Activated CD4-positive, alpha-beta T cell treated with anti-CD3 and anti-CD28 coated beads, Interleukin-2, amount 10 ng/mL, durations not matched to agents 7 days and 5 days (primary cell): ENCODE results near the gene CD82. TPM values are rescaled to one million over a fixed set of nuclear protein-coding genes. Genes with fewer than 3 reads are reported as not detected.

Experiments used
- CTCF ChIA-PET: fragments of 350-600 bp; sonication (Branson Sonifier 250); formaldehyde crosslinking; loops from one replicate; lab custom pipeline; 2021; ENCODE audit warnings: antibody characterized with exemption; lab: Charles Lee
- POLR2A ChIA-PET: fragments of 350-600 bp; sonication (Branson Sonifier 250); formaldehyde crosslinking; loops from one replicate; lab custom pipeline; 2021; ENCODE audit warnings: antibody characterized with exemption; lab: Charles Lee
- DNase-seq: peaks from one replicate; pipeline ENCODE4 v3.0.0-alpha.2; 2020
- H3K27ac Mint-ChIP-seq: one replicate; pipeline ENCODE4 v1.8.0; 2021; ENCODE audit warnings: mild to moderate bottlenecking, moderate library complexity, mixed read lengths
- H3K27me3 Mint-ChIP-seq: one replicate; pipeline ENCODE4 v1.8.0; 2021; ENCODE audit warnings: mixed read lengths
- H3K36me3 Mint-ChIP-seq: one replicate; pipeline ENCODE4 v1.8.0; 2021; ENCODE audit warnings: low read depth, mixed read lengths
- H3K4me1 Mint-ChIP-seq: one replicate; pipeline ENCODE4 v1.8.0; 2021; ENCODE audit warnings: mixed read lengths
- H3K4me3 Mint-ChIP-seq: one replicate; pipeline ENCODE4 v1.8.0; 2021; ENCODE audit warnings: mild to moderate bottlenecking, moderate library complexity, mixed read lengths
- H3K9me3 Mint-ChIP-seq: one replicate; pipeline ENCODE4 v1.8.0; 2021; ENCODE audit warnings: mixed read lengths
- total RNA-seq, 2 experiments: library from RNA; stranded (reverse); gene quantifications; one replicate each; pipeline ENCODE4 v1.2.3, GENCODE V29; 2021

The CD82 gene
- total RNA-seq, 2 experiments from 2014 or later, result 126 to 128 TPM

DNA sequence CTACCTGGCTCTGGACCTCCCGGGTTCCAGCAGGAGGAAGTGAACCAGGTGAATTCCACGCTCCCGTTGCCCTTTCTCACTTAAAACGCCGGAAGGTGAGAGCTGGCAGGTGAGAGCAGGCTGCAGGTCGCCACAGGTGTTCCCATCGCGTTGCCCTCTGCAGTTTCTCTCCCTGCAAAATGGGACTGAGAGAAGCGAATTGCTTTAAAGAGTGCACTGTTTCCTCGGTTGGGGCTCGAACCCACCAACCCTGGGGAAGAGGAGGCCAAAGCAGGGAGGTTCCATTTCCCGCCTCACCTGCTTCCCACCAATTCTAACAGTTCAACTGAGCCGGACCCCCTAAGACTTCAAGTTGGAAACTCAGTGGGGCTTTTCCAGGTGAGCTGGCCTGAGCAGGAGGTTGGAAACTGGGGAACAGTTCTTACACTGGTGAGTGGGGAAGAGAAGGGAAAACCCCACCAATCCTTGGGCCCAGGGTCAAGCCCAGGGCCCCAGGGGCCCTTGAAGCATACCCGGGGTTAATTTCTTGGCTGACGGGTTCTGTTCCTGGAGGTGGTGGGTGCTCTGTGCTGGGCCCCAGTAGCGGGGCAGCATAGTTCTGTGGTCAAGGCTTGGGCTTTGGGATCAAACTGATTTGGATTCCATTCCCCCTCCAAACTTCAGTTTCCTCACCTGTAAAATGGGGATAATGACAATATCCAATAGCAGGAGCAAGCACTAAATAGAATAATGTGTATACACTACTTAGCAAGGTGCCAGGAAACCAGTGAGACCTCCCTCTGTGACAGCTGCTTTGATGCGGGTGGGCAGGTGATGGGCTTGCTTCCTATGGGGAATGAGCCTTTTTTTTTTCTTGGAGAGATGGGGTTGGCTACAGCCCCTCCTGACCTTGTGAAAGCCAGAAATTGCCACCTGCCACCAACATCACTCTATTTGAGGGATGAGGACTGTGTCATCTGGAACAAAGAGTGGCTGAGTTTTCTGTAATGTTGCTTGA lies 788 bp downstream of the CD82 start:
- Mint-ChIP-seq H3K36me3 (peaks cover 20% of the 10 kb centered on the region), H3K4me1 (peaks cover 73% of the 10 kb centered on the region), H3K27me3 (no peaks in the 10 kb centered on the region), H3K4me3 (peak overlapping the region; percentile 86), H3K27ac (peak overlapping the region; percentile 79), H3K9me3 (peaks cover 3% of the 10 kb centered on the region)
- POLR2A ChIA-PET, result interaction anchor here (0.7 kb wide), 1 partner anchor 15 kb away, joined by 3 read pairs; no protein-coding TSS in a partner anchor
- CTCF ChIA-PET, result interaction anchor here (1.1 to 3.5 kb wide), 9 partner anchors 8 to 51 kb away, joined by 3 to 13 read pairs (median 3); no protein-coding TSS in a partner anchor
- DNase-seq, result peak; percentile 14

- POLR2A ChIA-PET, result interaction anchor here (0.7 kb wide), 1 partner anchor 15 kb away, joined by 3 read pairs; no protein-coding TSS in a partner anchor
- peak overlapping the region; percentile 79 for H3K27ac Mint-ChIP-seq
- peaks cover 77% of the 10 kb centered on the region for H3K4me1 Mint-ChIP-seq
These were observed 1.8 kb downstream of the CD82 start for GRCh38 chr11:44566952-44567875.

GRCh38 chr11:44567876-44568256 lies 2.4 kb downstream of the CD82 start:
- Mint-ChIP-seq H3K4me3 (peak overlapping the region; percentile 86), H3K9me3 (peaks cover 3% of the 10 kb centered on the region), H3K4me1 (peaks cover 79% of the 10 kb centered on the region), H3K27ac (peak overlapping the region; percentile 79), H3K27me3 (no peaks in the 10 kb centered on the region), H3K36me3 (peaks cover 30% of the 10 kb centered on the region)
- ChIA-PET POLR2A (no interaction called here), CTCF (no interaction called here)
- DNase-seq, result no peak

More at GRCh38 chr11:44566952-44567875, 1.8 kb downstream of the CD82 start:
- Mint-ChIP-seq H3K4me3 (peak overlapping the region; percentile 86), H3K27me3 (no peaks in the 10 kb centered on the region), H3K9me3 (peaks cover 3% of the 10 kb centered on the region), H3K36me3 (peaks cover 25% of the 10 kb centered on the region)
- CTCF ChIA-PET, result interaction anchor here (1.5 to 3.5 kb wide), 3 partner anchors 11 to 45 kb away, joined by 3 to 13 read pairs (median 13); no protein-coding TSS in a partner anchor
- DNase-seq, result peak; percentile 34

DNA sequence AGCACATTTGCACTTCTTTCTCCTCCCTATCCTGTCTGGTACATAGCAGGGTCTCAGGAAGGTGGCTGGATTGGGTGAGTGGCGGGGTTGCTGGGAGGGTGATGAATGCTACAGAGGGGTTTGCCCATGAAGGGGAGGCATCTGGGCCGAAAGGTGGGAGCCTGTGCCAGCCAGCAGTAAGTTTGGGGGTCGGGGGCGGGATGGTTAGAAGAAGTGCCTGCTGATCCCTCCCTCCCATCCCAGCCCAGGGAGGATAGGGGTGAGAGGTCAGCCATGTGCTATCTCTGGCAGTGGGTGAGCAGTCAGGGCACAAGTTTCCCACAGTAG lies 2.8 kb downstream of the CD82 start:
- ChIA-PET POLR2A (interaction anchor here (1.5 kb wide), 1 partner anchor 43 kb away, joined by 4 read pairs; no protein-coding TSS in a partner anchor), CTCF (interaction anchor here (1.4 to 4.9 kb wide), 2 partner anchors 8 to 49 kb away, joined by 7 to 27 read pairs; no protein-coding TSS in a partner anchor)
- peaks cover 3% of the 10 kb centered on the region for H3K9me3 Mint-ChIP-seq
- H3K4me1 Mint-ChIP-seq, result peaks cover 83% of the 10 kb centered on the region
- H3K4me3 Mint-ChIP-seq, result peak overlapping the region; percentile 86
- H3K36me3 Mint-ChIP-seq, result peaks cover 31% of the 10 kb centered on the region
- no peak for DNase-seq
- H3K27ac Mint-ChIP-seq, result peak overlapping the region; percentile 79
- H3K27me3 Mint-ChIP-seq, result no peaks in the 10 kb centered on the region

- Mint-ChIP-seq H3K36me3 (peaks cover 34% of the 10 kb centered on the region), H3K27me3 (no peaks in the 10 kb centered on the region), H3K4me3 (peak overlapping the region; percentile 86), H3K9me3 (peaks cover 3% of the 10 kb centered on the region), H3K27ac (peak overlapping the region; percentile 83), H3K4me1 (peaks cover 84% of the 10 kb centered on the region)
- CTCF ChIA-PET, result interaction anchor here (0.7 to 4.9 kb wide), 6 partner anchors 8 to 52 kb away, joined by 3 to 27 read pairs (median 4); no protein-coding TSS in a partner anchor
- DNase-seq, result peak; percentile 87
- POLR2A ChIA-PET, result interaction anchor here (0.9 to 1.5 kb wide), 2 partner anchors 28 to 43 kb away, joined by 4 read pairs; no protein-coding TSS in a partner anchor
These were observed 3.4 kb downstream of the CD82 start for GRCh38 chr11:44568658-44569473.

DNA sequence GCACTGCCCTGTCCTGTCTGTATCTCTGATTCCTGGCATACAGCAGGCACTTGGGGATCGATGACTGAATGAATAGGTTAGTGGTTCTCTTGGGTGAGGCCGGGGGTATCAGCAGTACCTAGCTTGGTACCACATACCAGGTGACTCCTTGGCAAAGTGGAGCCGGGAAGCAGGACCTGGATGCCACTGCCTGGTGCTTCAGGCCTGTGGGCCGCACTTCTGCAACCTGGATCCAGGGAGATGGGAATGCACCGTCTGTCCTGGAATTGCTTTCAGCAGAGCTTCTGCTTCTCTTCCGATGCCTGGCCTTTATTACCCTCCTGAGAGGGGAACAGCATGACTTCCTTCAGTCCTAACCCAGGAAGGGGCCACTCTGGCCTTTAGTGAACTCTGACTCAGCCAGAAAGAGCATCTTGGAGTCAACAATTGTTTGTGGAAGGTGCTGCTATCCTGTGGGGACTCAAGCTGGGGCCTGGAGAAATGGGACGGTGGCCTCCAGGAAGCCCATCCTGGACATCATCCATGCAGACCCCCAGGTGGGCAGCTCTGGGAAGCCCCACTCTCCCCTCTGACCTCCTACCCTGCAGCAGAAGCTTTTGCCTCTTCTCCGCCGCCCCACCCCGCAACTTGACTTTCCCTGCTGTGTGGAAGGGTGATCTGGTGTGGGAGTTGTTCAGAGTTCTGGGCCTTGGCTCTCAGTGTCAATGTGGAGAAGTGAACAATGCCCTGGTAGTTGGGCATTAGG lies 5.1 kb downstream of the CD82 start:
- peaks cover 3% of the 10 kb centered on the region for H3K9me3 Mint-ChIP-seq
- ChIA-PET POLR2A (no interaction called here), CTCF (interaction anchor here (0.8 to 4.9 kb wide), 9 partner anchors 10 to 51 kb away, joined by 3 to 27 read pairs (median 3); no protein-coding TSS in a partner anchor)
- H3K27ac Mint-ChIP-seq, result no peak overlapping the region
- peaks cover 36% of the 10 kb centered on the region for H3K36me3 Mint-ChIP-seq
- peaks cover 96% of the 10 kb centered on the region for H3K4me1 Mint-ChIP-seq
- H3K4me3 Mint-ChIP-seq, result no peak overlapping the region
- DNase-seq, result no peak
- no peaks in the 10 kb centered on the region for H3K27me3 Mint-ChIP-seq

GRCh38 chr11:44571871-44572270 lies 6.4 kb downstream of the CD82 start:
- ChIA-PET POLR2A (no interaction called here), CTCF (interaction anchor here (1.0 to 4.9 kb wide), 6 partner anchors 11 to 45 kb away, joined by 3 to 27 read pairs (median 6); no protein-coding TSS in a partner anchor)
- peak overlapping the region; percentile 14 for H3K27ac Mint-ChIP-seq
- no peak overlapping the region for H3K4me3 Mint-ChIP-seq
- H3K36me3 Mint-ChIP-seq, result peaks cover 31% of the 10 kb centered on the region
- H3K4me1 Mint-ChIP-seq, result peaks cover 97% of the 10 kb centered on the region
- H3K9me3 Mint-ChIP-seq, result peaks cover 3% of the 10 kb centered on the region
- DNase-seq, result no peak
- H3K27me3 Mint-ChIP-seq, result no peaks in the 10 kb centered on the region

DNA sequence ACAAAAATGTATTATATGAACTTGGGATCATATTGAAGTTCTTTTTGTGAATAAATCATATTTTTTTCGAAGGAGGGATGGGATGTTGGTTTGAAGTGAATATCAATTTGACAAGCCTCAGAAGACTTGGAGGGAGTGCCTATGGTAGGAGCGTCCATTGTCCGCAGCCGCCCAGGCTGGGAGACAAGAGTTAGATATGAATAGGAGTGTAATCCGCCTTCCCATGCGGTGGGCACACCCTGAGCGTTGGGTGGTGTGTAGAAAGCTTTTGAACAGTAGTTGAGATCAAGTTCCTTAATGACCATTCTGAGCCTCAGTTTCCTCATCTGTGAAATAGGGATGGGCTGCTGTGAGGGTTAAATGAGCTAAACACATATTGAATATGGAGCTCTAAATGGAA lies 7.0 kb downstream of the CD82 start:
- no peak overlapping the region for H3K4me3 Mint-ChIP-seq
- CTCF ChIA-PET, result interaction anchor here (1.0 to 4.9 kb wide), 5 partner anchors 11 to 45 kb away, joined by 4 to 27 read pairs (median 6); no protein-coding TSS in a partner anchor
- POLR2A ChIA-PET, result interaction anchor here (0.6 kb wide), 1 partner anchor 22 kb away, joined by 3 read pairs; no protein-coding TSS in a partner anchor
- H3K27ac Mint-ChIP-seq, result peak overlapping the region; percentile 60
- no peak for DNase-seq
- no peaks in the 10 kb centered on the region for H3K27me3 Mint-ChIP-seq
- H3K9me3 Mint-ChIP-seq, result peaks cover 2% of the 10 kb centered on the region
- peaks cover 28% of the 10 kb centered on the region for H3K36me3 Mint-ChIP-seq
- H3K4me1 Mint-ChIP-seq, result peaks cover 97% of the 10 kb centered on the region

DNA sequence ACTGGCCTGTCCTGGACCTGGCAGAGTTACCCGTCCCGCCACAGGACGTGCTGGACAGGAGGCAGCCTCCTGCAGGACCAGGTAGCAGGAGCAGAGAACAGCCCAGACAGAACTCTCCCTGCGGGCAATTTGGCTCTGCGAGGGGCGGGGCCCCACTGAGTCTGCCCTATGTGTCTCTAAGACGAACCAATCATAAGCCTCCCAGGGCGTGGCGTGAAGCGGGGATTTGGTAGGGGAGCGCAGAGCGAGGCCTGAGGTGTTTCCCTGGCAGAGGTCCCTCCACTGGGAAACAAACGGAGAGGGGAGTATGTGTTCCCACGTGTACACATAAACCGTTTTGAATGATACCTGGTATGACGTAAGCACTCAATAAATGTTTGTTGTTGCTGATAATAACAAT lies 7.4 kb downstream of the CD82 start:
- H3K27ac Mint-ChIP-seq, result peak overlapping the region; percentile 60
- ChIA-PET CTCF (interaction anchor here (1.0 to 4.9 kb wide), 5 partner anchors 11 to 44 kb away, joined by 4 to 27 read pairs (median 6); no protein-coding TSS in a partner anchor), POLR2A (interaction anchor here (0.6 kb wide), 1 partner anchor 22 kb away, joined by 3 read pairs; no protein-coding TSS in a partner anchor)
- no peaks in the 10 kb centered on the region for H3K9me3 Mint-ChIP-seq
- peaks cover 25% of the 10 kb centered on the region for H3K36me3 Mint-ChIP-seq
- no peaks in the 10 kb centered on the region for H3K27me3 Mint-ChIP-seq
- DNase-seq, result no peak
- no peak overlapping the region for H3K4me3 Mint-ChIP-seq
- H3K4me1 Mint-ChIP-seq, result peaks cover 97% of the 10 kb centered on the region

- Mint-ChIP-seq H3K36me3 (peaks cover 22% of the 10 kb centered on the region), H3K9me3 (no peaks in the 10 kb centered on the region), H3K27me3 (no peaks in the 10 kb centered on the region), H3K4me3 (peak overlapping the region; percentile 46), H3K4me1 (peaks cover 96% of the 10 kb centered on the region), H3K27ac (peak overlapping the region; percentile 94)
- DNase-seq, result no peak
- ChIA-PET CTCF (interaction anchor here (1.1 to 2.5 kb wide), 3 partner anchors 8 to 17 kb away, joined by 3 to 6 read pairs (median 6); partner anchors contain the start of gene CD82), POLR2A (no interaction called here)
These were observed 7.9 kb downstream of the CD82 start for GRCh38 chr11:44573333-44573732.
